Natural killer cell treated with Interleukin-12 subunit alpha and Interleukin-12 subunit beta and Interleukin-15 and Interleukin-18, amount 100 ng/mL, for 72 hours (primary cell): ENCODE results near the gene TMEM223. TPM values are rescaled to one million over a fixed set of nuclear protein-coding genes. Genes with fewer than 3 reads are reported as not detected.
"Not testable (repeated sequence)": the region's sequence is repeated elsewhere in the genome, so short reads cannot be mapped to it uniquely, and the experiment has no call there.

Source experiments
- ATAC-seq, 2 donors: fragments of 150-1000 bp; cut with Tn5 transposase in 1 of 2; sonication (Bioruptor Pico), chemical (Tn5 transposase) in 1 of 2; 2 replicates each; pipeline ENCODE4 v1.10.0; 2021
- DNase-seq: peaks from one replicate; pipeline ENCODE4 v3.0.0; 2022; ENCODE audit warnings: low spot score
- H3K27ac Mint-ChIP-seq, 2 donors: 1 replicate in 1 of 2; 2 replicates in 1 of 2; pipeline ENCODE4 v1.8.0; 2022; ENCODE audit warnings: mixed read lengths in 2 of 2, mild to moderate bottlenecking in 1 of 2, moderate library complexity in 1 of 2
- H3K27me3 Mint-ChIP-seq, 2 donors: 1 replicate in 1 of 2; 2 replicates in 1 of 2; pipeline ENCODE4 v1.8.0; 2022; ENCODE audit warnings: mixed read lengths in 2 of 2
- H3K36me3 Mint-ChIP-seq: one replicate; pipeline ENCODE4 v1.8.0; 2022; ENCODE audit warnings: mixed read lengths
- H3K4me1 Mint-ChIP-seq, 2 donors: 1 replicate in 1 of 2; 2 replicates in 1 of 2; pipeline ENCODE4 v1.8.0; 2022; ENCODE audit warnings: low read depth in 2 of 2, mixed read lengths in 2 of 2, mild to moderate bottlenecking in 1 of 2
- H3K4me3 Mint-ChIP-seq: one replicate; pipeline ENCODE4 v1.8.0; 2022; ENCODE audit warnings: mixed read lengths
- H3K9me3 Mint-ChIP-seq: 2 replicates; pipeline ENCODE4 v1.8.0; 2022; ENCODE audit warnings: mixed read lengths
- total RNA-seq, 2 donors: library from RNA; stranded (reverse); gene quantifications; one replicate each; pipeline ENCODE4 v1.2.3, GENCODE V29; 2022

Gene TMEM223
- total RNA-seq, 2 donors from 2014 or later = 13.0 to 20.1 TPM

DNA sequence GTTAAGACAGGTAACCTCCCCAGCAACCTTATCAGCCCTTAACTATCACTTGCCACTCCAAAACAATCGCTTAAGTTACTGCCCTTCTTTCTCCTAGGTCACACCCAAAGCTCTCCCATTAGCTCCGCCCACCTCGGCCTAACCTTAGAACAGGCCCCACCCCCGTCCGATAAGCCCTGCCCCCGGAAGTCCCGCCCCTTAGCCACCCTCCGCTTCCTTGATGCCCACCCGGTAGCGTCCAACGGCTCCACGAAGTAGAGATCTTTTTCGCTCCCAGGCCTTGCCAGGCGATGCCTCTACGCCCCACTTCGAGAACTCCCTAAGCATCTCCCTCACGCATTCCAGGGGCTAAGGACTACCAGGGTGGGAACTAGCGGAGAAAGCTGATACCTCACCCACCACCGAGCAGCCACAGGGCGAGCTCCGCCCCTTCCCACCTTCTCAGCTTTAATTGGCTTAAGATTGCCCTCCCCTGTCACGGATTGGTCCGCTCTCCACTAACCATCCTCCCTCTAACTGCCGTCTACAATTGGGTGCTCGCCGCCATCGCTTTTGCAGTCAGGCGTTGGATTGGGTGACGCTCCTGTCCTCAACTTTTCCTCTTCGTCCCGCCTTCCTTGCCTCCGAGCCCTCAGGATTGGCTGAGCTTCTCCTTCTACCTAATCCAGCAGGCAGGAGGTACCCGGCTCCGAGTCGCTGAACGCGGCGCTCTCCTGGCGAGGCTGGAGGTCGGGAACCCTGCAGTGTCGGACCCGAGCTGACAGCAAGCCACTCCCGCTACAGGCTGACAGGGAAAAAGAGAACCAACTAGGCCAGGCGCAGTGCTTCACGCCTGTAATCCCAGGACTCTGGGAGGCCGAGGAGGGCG is 37.8 kb downstream of the TMEM223 start, which contains the start of gene ZBTB3:
ZBTB3 (minus strand) TSS at position 425 of the 868 bp plus-strand sequence. CDS start 496 bp downstream, outside the sequence.
- Mint-ChIP-seq H3K9me3 (no peaks in the 10 kb centered on the region), H3K36me3 (no peaks in the 10 kb centered on the region), H3K27ac (peak within 1 kb of the TSS; percentile 79 to 90), H3K4me3 (peak within 1 kb of the TSS; percentile 90), H3K4me1 (peaks cover 2 to 6% of the 10 kb centered on the region in 2 donors), H3K27me3 (no peaks in the 10 kb centered on the region)
- peak; percentile 98 for ATAC-seq
- peak; percentile 98 for DNase-seq

DNA sequence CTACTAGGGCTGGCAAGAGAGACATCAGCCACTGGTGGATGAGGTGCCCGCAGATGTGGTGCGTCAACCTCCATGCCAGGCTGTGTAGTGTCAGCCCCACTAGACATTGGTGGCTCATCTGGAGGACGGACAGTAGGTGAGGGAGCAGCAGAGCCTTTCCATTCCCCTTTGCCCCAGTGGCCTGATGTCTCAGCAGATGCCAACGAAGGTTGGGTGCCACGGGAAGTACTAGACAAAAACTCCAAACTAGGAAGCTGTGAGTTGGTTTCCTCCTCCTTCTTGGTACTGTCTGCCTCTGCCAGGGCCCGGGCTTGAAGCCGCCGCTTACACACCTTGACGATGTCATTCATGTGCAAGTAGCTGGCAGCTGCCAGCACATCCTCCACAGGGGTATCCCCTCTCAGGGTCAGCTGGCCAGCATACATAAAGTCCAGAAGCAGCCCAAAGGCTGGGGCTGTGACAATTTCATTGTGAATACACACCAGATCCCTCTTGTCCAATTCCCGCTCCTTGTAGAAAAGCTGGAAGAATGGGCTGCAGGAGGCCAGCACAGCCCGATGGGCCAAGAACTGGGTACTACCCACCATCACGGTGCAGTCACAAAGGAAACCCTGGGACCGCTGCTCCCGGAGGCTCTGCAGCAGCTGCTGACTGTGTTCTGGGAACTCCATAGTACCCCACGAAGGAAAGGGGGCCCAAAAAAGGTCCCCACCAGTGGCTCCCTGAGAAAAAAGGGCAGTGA is 38.6 kb downstream of the TMEM223 start:
- H3K4me3 Mint-ChIP-seq = peak overlapping the region; percentile 90
- H3K9me3 Mint-ChIP-seq = no peaks in the 10 kb centered on the region
- no peak for DNase-seq
- H3K4me1 Mint-ChIP-seq = peaks cover 6 to 9% of the 10 kb centered on the region in 2 donors
- H3K36me3 Mint-ChIP-seq = no peaks in the 10 kb centered on the region
- H3K27me3 Mint-ChIP-seq = no peaks in the 10 kb centered on the region
- peak overlapping the region; percentile 79 to 90 for H3K27ac Mint-ChIP-seq
- ATAC-seq = no peak

DNA sequence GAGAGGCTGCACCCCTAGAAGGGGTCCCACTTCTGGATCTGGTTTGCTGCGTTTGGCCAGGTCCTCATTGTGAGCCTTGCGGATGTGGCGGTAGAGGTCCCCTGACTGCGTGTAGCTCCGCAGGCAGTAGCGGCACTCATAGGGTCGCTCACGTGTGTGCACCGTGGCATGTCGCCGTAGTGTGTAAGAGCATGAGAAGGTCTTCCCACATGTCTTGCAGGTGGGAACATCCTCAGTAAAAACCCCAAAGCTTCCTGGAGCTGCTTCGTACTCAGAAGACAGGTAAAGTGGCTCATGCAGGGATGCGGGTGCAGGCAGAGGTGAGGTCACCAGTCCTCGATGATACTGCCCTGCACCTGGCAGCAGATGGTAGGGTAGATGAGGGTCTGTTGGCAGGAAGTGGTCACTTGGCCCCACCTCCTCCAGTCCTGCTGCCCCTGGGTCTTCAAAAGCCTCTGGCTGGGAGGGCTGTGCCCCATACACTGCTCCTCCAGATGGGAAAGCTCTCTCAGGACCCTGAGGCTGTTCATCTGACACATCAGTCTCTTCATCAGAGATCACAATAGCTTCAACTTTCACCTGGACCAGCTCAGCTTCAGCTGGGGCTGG is 39.5 kb downstream of the TMEM223 start:
- H3K4me1 Mint-ChIP-seq = peaks cover 6 to 9% of the 10 kb centered on the region in 2 donors
- H3K4me3 Mint-ChIP-seq = no peak overlapping the region
- H3K27ac Mint-ChIP-seq = peak overlapping the region in 1 of 2 donors; percentile 90
- H3K36me3 Mint-ChIP-seq = no peaks in the 10 kb centered on the region
- H3K27me3 Mint-ChIP-seq = no peaks in the 10 kb centered on the region
- ATAC-seq (no peak), DNase-seq (no peak)
- H3K9me3 Mint-ChIP-seq = no peaks in the 10 kb centered on the region

DNA sequence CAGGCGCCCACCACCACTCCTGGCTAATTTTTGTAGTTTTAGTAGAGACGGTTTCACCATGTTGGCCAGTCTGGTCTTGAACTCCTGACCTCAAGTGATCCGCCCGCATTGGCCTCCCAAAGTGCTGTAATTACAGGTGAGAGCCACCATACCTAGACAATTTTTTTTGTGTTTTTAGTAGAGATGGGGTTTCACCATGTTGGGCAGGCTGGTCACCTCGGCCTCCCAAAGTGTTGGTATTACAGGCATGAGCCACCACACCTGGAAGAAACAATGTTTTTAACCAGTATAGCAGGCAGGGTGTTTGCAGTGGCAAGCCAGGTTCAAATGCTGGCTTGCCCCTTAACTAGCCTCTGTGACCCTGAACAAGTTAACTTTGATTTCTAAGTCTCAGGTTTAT is 41.9 kb downstream of the TMEM223 start:
- not testable (repeated sequence) for H3K4me3 Mint-ChIP-seq, H3K36me3 Mint-ChIP-seq, H3K4me1 Mint-ChIP-seq, H3K27me3 Mint-ChIP-seq, H3K9me3 Mint-ChIP-seq, DNase-seq, H3K27ac Mint-ChIP-seq, ATAC-seq

DNA sequence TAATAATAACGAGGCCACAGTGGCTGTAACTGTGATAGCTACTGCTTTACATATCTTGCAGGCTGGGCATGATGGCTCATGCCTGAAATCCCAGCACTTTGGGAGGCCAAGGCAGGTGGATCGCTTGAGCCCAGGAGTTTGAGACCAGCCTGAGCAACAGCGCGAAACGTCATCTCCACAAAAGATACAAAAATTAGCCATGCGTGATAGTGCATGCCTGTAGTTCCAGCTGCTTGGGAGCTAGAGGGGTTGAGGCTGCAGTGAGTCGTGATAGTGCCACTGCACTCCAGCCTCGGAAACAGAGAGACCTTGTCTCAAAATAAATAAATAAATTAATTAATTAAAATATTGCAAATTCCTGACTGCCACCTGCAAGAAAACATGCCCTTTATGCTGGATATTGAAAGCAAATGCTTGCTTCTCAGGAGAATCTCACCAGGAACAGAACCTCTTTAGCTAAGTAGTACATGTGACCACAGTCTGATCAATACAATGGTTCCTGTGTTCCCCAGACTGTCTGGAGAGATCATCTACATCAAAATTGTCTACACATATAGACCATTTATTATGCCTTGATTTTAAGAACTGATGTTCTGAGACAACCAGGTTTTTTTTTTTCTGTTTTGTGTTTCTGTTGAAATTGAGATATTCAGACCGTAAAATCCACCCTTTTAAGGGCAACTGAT is 44.2 kb downstream of the TMEM223 start:
- Mint-ChIP-seq H3K9me3 (no peaks in the 10 kb centered on the region), H3K27ac (no peak overlapping the region), H3K4me1 (peaks cover 6% of the 10 kb centered on the region in 2 donors), H3K27me3 (no peaks in the 10 kb centered on the region), H3K36me3 (no peaks in the 10 kb centered on the region), H3K4me3 (no peak overlapping the region)
- no peak for DNase-seq
- ATAC-seq = no peak

Other genes starting within 250 kb of the TMEM223 start
- 10 to 100 TPM; 49.2 to 60.0 TPM for gene AHNAK, start 245.2 kb downstream of the TMEM223 start, total RNA-seq
- 1,000 to 10,000 TPM in 1 of 2 donors, 100 to 1,000 TPM in 1; 898 to 1,016 TPM for gene EEF1G, start 218.1 kb downstream of the TMEM223 start, total RNA-seq
- 10 to 100 TPM; 24.1 to 35.7 TPM for gene TUT1, start 200.5 kb downstream of the TMEM223 start, total RNA-seq
- gene MTA2, start 190.1 kb downstream of the TMEM223 start, total RNA-seq = 100 to 1,000 TPM; 234 to 259 TPM
- gene EML3, start 179.2 kb downstream of the TMEM223 start, total RNA-seq = 100 to 1,000 TPM; 122 to 205 TPM
- 1 to 10 TPM; 4.5 to 4.6 TPM for gene ROM1, start 178.7 kb downstream of the TMEM223 start, total RNA-seq
- gene B3GAT3, start 170.0 kb downstream of the TMEM223 start, total RNA-seq = 10 to 100 TPM; 72.8 to 98.7 TPM
- 100 to 1,000 TPM; 269 to 297 TPM for gene GANAB, start 145.4 kb downstream of the TMEM223 start, total RNA-seq
- 10 to 100 TPM; 33.2 to 42.3 TPM for gene INTS5, start 138.7 kb downstream of the TMEM223 start, total RNA-seq
- gene C11orf98, start 126.8 kb downstream of the TMEM223 start, total RNA-seq = 100 to 1,000 TPM; 131 to 149 TPM
- gene CSKMT, start 126.7 kb downstream of the TMEM223 start, total RNA-seq = 100 to 1,000 TPM in 1 of 2 donors, 10 to 100 TPM in 1; 30.0 to 121 TPM
- gene UQCC3, start 120.3 kb downstream of the TMEM223 start, total RNA-seq = 1 to 10 TPM; 6.1 to 8.8 TPM
- 10 to 100 TPM; 20.9 to 33.7 TPM for gene LBHD1, start 119.7 kb downstream of the TMEM223 start, total RNA-seq
- 100 to 1,000 TPM in 1 of 2 donors, 10 to 100 TPM in 1; 91.1 to 124 TPM for gene UBXN1, start 112.9 kb downstream of the TMEM223 start, total RNA-seq
- under 1 TPM; 0.36 to 0.52 TPM for gene LRRN4CL, start 102.5 kb downstream of the TMEM223 start, total RNA-seq
- 10 to 100 TPM; 18.7 to 38.3 TPM for gene BSCL2, start 84.6 kb downstream of the TMEM223 start, total RNA-seq
- gene GNG3, start 84.3 kb downstream of the TMEM223 start, total RNA-seq = not detected
- 10 to 100 TPM; 54.6 to 55.5 TPM for gene HNRNPUL2, start 64.5 kb downstream of the TMEM223 start, total RNA-seq
- 10 to 100 TPM; 36.8 to 39.4 TPM for gene TTC9C, start 63.5 kb downstream of the TMEM223 start, total RNA-seq
- gene ZBTB3, start 37.8 kb downstream of the TMEM223 start, total RNA-seq = 1 to 10 TPM; 6.5 to 8.1 TPM
- 100 to 1,000 TPM in 1 of 2 donors, 10 to 100 TPM in 1; 93.3 to 127 TPM for gene POLR2G, start 30.4 kb downstream of the TMEM223 start, total RNA-seq
- gene TAF6L, start 20.6 kb downstream of the TMEM223 start, total RNA-seq = 10 to 100 TPM; 13.9 to 34.1 TPM
- 10 to 100 TPM; 30.5 to 31.1 TPM for gene TMEM179B, start 4.6 kb downstream of the TMEM223 start, total RNA-seq
- gene NXF1, start 13.4 kb upstream of the TMEM223 start, total RNA-seq = 100 to 1,000 TPM; 108 to 145 TPM
- 10 to 100 TPM; 32.0 to 53.4 TPM for gene STX5, start 40.0 kb upstream of the TMEM223 start, total RNA-seq
- gene TEX54, start 40.8 kb upstream of the TMEM223 start, total RNA-seq = 1 to 10 TPM in 1 of 2 donors, not detected in 1; 1.0 TPM
- 100 to 1,000 TPM in 1 of 2 donors, 10 to 100 TPM in 1; 90.4 to 136 TPM for gene WDR74, start 47.6 kb upstream of the TMEM223 start, total RNA-seq
- gene SLC3A2, start 88.9 kb upstream of the TMEM223 start, total RNA-seq = 100 to 1,000 TPM; 234 to 307 TPM
- gene CHRM1, start 129.4 kb upstream of the TMEM223 start, total RNA-seq = not detected
- not detected for gene SLC22A6, start 193.0 kb upstream of the TMEM223 start, total RNA-seq
- gene SLC22A8, start 223.8 kb upstream of the TMEM223 start, total RNA-seq = not detected